Esophagus muscularis mucosa (tissue), 4 donors: ENCODE measurements around the gene COPG2.
"Not testable (repeated sequence)": the region's sequence is repeated elsewhere in the genome, so short reads cannot be mapped to it uniquely, and the experiment has no call there.

Experiments
- EP300 ChIP-seq: sonication (generic); formaldehyde crosslinking; IDR thresholded peaks from one replicate; pipeline ENCODE4 v1.6.1; 2017; ENCODE audit warnings: antibody characterized with exemption
- POLR2A ChIP-seq: fragments of 450-650 bp; IDR thresholded peaks from one replicate; pipeline ENCODE4 v1.6.1; 2017; ENCODE audit warnings: antibody characterized with exemption, moderate library complexity, mild to moderate bottlenecking, low read depth
- POLR2AphosphoS5 ChIP-seq, 2 donors: sonication (generic); formaldehyde crosslinking; IDR thresholded peaks; one replicate each; pipeline ENCODE4 v1.6.1; 2017; ENCODE audit warnings: antibody characterized with exemption in 2 of 2
- TF ChIP-seq, protein P1 (sequence below), 3 experiments: fragments of 200-600 bp in 2 of 3; fragments of 450-650 bp in 1 of 3; sonication (generic) in 2 of 3; IDR thresholded peaks; one replicate each; pipeline ENCODE4 v1.5.1; 2017 to 2019; ENCODE audit warnings: antibody characterized with exemption in 3 of 3, mild to moderate bottlenecking in 2 of 3, moderate library complexity in 1 of 3

DNA sequence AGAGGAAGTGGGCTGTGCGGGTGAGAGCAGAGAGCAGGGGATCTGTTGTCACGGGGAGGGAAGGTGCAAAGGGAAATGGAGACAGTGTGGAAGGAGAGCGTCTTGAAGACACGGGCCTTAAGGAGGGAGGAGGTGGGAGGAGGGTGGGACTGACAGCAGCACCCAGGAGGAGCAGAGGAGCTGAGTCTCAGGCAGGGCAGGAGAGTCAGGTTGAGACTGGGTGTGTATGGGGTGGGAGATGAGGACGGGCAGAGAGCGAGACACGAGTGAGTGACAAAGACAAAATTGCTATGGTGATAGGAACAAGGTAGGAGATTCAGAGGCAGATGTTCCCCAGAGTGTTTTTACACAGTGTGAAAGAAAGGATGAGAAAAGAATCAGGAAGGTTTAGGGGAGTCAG, 127.3 kb downstream of the COPG2 start:
- not testable (repeated sequence) for TF ChIP-seq POLR2A; POLR2AphosphoS5 (IDR thresholded peaks at IDR 0.05); EP300
- TF ChIP-seq, protein P1, sequence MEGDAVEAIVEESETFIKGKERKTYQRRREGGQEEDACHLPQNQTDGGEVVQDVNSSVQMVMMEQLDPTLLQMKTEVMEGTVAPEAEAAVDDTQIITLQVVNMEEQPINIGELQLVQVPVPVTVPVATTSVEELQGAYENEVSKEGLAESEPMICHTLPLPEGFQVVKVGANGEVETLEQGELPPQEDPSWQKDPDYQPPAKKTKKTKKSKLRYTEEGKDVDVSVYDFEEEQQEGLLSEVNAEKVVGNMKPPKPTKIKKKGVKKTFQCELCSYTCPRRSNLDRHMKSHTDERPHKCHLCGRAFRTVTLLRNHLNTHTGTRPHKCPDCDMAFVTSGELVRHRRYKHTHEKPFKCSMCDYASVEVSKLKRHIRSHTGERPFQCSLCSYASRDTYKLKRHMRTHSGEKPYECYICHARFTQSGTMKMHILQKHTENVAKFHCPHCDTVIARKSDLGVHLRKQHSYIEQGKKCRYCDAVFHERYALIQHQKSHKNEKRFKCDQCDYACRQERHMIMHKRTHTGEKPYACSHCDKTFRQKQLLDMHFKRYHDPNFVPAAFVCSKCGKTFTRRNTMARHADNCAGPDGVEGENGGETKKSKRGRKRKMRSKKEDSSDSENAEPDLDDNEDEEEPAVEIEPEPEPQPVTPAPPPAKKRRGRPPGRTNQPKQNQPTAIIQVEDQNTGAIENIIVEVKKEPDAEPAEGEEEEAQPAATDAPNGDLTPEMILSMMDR (IDR thresholded peaks at IDR 0.05), result not testable (repeated sequence)
